Measurements from ENCODE around the gene TALDO1. TPM values are rescaled to one million over a fixed set of nuclear protein-coding genes. Genes with fewer than 3 reads are reported as not detected.
A peak's percentile ranks its signal among the peaks of the same experiment; 100 is the strongest.

TALDO1 gene
- total and polyA plus RNA-seq, 2 donors (not counting 3 experiments of a cell fraction or from before 2014, with no cell fraction given), result 211 to 294 TPM

DNA sequence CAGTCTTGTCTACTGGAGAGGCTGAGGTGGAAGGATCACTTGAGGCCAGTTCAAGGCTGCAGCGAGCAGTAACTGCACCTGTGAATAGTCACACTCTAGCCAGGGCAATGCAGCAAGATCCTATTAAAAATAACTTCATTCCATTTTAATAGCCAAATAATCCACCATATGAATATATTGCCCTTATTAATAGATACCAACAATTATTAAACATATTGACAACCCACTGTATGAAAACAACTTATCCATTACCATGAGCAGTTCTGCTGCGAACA lies 19.6 kb downstream of the TALDO1 start:
- Histone ChIP-seq H3K36me3 (ENCODE audit: control insufficient read depth in 2 of 2, extremely low read depth in 1 of 2, insufficient read depth in 2 of 2, low read length in 2 of 2) (peaks cover 16 to 38% of the 10 kb centered on the region in 2 experiments), H3K27ac (ENCODE audit: insufficient read depth, low read depth, low read length) (no peak overlapping the region), H3K9me3 (replicated peaks; ENCODE audit: control insufficient read depth, insufficient read depth, low read length) (no peaks in the 10 kb centered on the region), H2AFZ (ENCODE audit: low read depth, low read length) (no peak overlapping the region), H3K4me1 (ENCODE audit: control insufficient read depth, extremely low read depth, insufficient read depth, low read length) (no peaks in the 10 kb centered on the region), H3K4me3 (replicated peaks in 1 of 3; ENCODE audit: insufficient read depth in 1 of 3, low read depth in 1 of 3, low read length in 3 of 3) (no peak overlapping the region), H4K20me1 (replicated peaks; ENCODE audit: control insufficient read depth, extremely low read depth, insufficient read depth, low read length) (no peaks in the 10 kb centered on the region), H3K27me3 (ENCODE audit: control insufficient read depth in 2 of 2, insufficient read depth in 2 of 2, low read length in 2 of 2) (no peaks in the 10 kb centered on the region), H3K9me1 (replicated peaks; ENCODE audit: control insufficient read depth, extremely low read depth, insufficient read depth, low read length) (no peaks in the 10 kb centered on the region), H3K4me2 (ENCODE audit: insufficient read depth, low read length) (no peak overlapping the region), H3K9ac (replicated peaks; ENCODE audit: extremely low read depth, insufficient read depth, low read length) (no peak overlapping the region), H3K79me2 (ENCODE audit: control insufficient read depth, insufficient read depth, low read length) (peaks cover 5% of the 10 kb centered on the region)
- TF ChIP-seq GATA2 (IDR thresholded peaks at IDR 0.05; ENCODE audit: insufficient read depth, insufficient read length, low read depth, low read length) (no peak), POLR2A (IDR thresholded peaks at IDR 0.05; ENCODE audit: low read depth, low read length) (no peak), EZH2 (IDR thresholded peaks at IDR 0.05; ENCODE audit: borderline replicate concordance, low read depth, low read length, severe bottlenecking) (no peak), MYC (IDR thresholded peaks at IDR 0.05; ENCODE audit: low read depth, low read length) (no peak), POLR2AphosphoS5 (IDR thresholded peaks at IDR 0.05; ENCODE audit: insufficient read depth, low read depth, low read length) (no peak)
- TF ChIP-seq, protein P1, sequence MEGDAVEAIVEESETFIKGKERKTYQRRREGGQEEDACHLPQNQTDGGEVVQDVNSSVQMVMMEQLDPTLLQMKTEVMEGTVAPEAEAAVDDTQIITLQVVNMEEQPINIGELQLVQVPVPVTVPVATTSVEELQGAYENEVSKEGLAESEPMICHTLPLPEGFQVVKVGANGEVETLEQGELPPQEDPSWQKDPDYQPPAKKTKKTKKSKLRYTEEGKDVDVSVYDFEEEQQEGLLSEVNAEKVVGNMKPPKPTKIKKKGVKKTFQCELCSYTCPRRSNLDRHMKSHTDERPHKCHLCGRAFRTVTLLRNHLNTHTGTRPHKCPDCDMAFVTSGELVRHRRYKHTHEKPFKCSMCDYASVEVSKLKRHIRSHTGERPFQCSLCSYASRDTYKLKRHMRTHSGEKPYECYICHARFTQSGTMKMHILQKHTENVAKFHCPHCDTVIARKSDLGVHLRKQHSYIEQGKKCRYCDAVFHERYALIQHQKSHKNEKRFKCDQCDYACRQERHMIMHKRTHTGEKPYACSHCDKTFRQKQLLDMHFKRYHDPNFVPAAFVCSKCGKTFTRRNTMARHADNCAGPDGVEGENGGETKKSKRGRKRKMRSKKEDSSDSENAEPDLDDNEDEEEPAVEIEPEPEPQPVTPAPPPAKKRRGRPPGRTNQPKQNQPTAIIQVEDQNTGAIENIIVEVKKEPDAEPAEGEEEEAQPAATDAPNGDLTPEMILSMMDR (IDR thresholded peaks at IDR 0.05; ENCODE audit: extremely low read depth in 1 of 2, insufficient read depth in 1 of 2, low read depth in 1 of 2, low read length in 2 of 2), result no peak
- FAIRE-seq (no peak), DNase-seq (ENCODE audit: low read depth, low spot score) (no peak)
- no TSS peak for BruUV-seq (replicated peaks)
- intact Hi-C loops (cut with micrococcal nuclease), result no loop called here
- ChIA-PET CTCF (interaction anchor here (1.4 to 1.7 kb wide), 2 partner anchors 8 to 9 kb away, joined by 4 to 5 read pairs; no protein-coding TSS in a partner anchor), POLR2A (no interaction called here)
- dilution Hi-C loops (cut with MboI; ENCODE audit: extremely low pct_ligation_motif_present, low sequenced_read_pairs), result no loop called here

DNA sequence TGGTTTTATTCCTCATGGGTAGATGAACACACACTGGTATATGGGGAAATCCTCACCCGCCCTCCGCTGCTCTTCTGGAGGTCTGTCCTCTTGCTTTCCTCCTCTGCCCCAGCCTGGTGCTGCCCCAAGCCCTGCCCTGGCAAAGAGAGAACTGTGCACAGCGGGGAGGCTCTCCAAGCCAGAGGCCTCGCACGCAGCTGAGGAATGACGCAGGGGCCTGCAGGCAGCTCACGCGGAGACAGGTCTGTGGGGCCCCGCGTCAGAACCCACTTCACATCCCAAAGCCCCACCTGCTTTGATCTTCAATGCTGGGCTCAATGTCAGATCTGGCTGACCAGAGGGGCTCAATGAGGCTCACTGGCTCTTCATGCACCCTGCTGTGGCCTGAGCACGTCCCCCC lies 20.0 kb downstream of the TALDO1 start:
- Histone ChIP-seq H3K9ac (replicated peaks; ENCODE audit: extremely low read depth, insufficient read depth, low read length) (no peak overlapping the region), H4K20me1 (replicated peaks; ENCODE audit: control insufficient read depth, extremely low read depth, insufficient read depth, low read length) (no peaks in the 10 kb centered on the region), H3K27ac (ENCODE audit: insufficient read depth, low read depth, low read length) (no peak overlapping the region), H3K4me2 (ENCODE audit: insufficient read depth, low read length) (no peak overlapping the region), H2AFZ (ENCODE audit: low read depth, low read length) (no peak overlapping the region), H3K27me3 (ENCODE audit: control insufficient read depth in 2 of 2, insufficient read depth in 2 of 2, low read length in 2 of 2) (no peaks in the 10 kb centered on the region), H3K9me3 (replicated peaks; ENCODE audit: control insufficient read depth, insufficient read depth, low read length) (no peaks in the 10 kb centered on the region), H3K4me1 (ENCODE audit: control insufficient read depth, extremely low read depth, insufficient read depth, low read length) (no peaks in the 10 kb centered on the region), H3K36me3 (ENCODE audit: control insufficient read depth in 2 of 2, extremely low read depth in 1 of 2, insufficient read depth in 2 of 2, low read length in 2 of 2) (peaks cover 16 to 41% of the 10 kb centered on the region in 2 experiments), H3K9me1 (replicated peaks; ENCODE audit: control insufficient read depth, extremely low read depth, insufficient read depth, low read length) (no peaks in the 10 kb centered on the region), H3K4me3 (replicated peaks in 1 of 3; ENCODE audit: insufficient read depth in 1 of 3, low read depth in 1 of 3, low read length in 3 of 3) (no peak overlapping the region), H3K79me2 (ENCODE audit: control insufficient read depth, insufficient read depth, low read length) (peaks cover 7% of the 10 kb centered on the region)
- FAIRE-seq (no peak), DNase-seq (ENCODE audit: low read depth, low spot score) (no peak)
- CTCF ChIA-PET, result no interaction called here
- intact Hi-C loops (cut with micrococcal nuclease), result no loop called here
- POLR2A ChIA-PET, result no interaction called here
- no peak for TF ChIP-seq EZH2 (IDR thresholded peaks at IDR 0.05; ENCODE audit: borderline replicate concordance, low read depth, low read length, severe bottlenecking)
- TF ChIP-seq GATA2 (IDR thresholded peaks at IDR 0.05; ENCODE audit: insufficient read depth, insufficient read length, low read depth, low read length), result no peak
- TF ChIP-seq FOS (IDR thresholded peaks at IDR 0.05; ENCODE audit: borderline replicate concordance, insufficient read depth, low read length), result no peak
- TF ChIP-seq POLR2AphosphoS5 (IDR thresholded peaks at IDR 0.05; ENCODE audit: insufficient read depth, low read depth, low read length), result no peak
- TF ChIP-seq POLR2A (IDR thresholded peaks at IDR 0.05; ENCODE audit: low read depth, low read length), result no peak
- TF ChIP-seq, protein P2, sequence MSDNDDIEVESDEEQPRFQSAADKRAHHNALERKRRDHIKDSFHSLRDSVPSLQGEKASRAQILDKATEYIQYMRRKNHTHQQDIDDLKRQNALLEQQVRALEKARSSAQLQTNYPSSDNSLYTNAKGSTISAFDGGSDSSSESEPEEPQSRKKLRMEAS (IDR thresholded peaks at IDR 0.05; ENCODE audit: insufficient read depth, insufficient read length), result no peak
- TF ChIP-seq, protein P1 (IDR thresholded peaks at IDR 0.05; ENCODE audit: extremely low read depth in 1 of 2, insufficient read depth in 1 of 2, low read depth in 1 of 2, low read length in 2 of 2), result no peak
- no peak for TF ChIP-seq MYC (IDR thresholded peaks at IDR 0.05; ENCODE audit: low read depth, low read length)
- TF ChIP-seq JUN (IDR thresholded peaks at IDR 0.05; ENCODE audit: borderline replicate concordance, insufficient read depth, insufficient read length, low read depth), result no peak
- dilution Hi-C loops (cut with MboI; ENCODE audit: extremely low pct_ligation_motif_present, low sequenced_read_pairs), result no loop called here
- TSS peak; percentile 8 for BruUV-seq (replicated peaks)

Data from endothelial cell of umbilical vein (primary cell).